ENCODE measurements around the gene MMP15. TPM values are rescaled to one million over a fixed set of nuclear protein-coding genes. Genes with fewer than 3 reads are reported as not detected.

The MMP15 gene
- polyA plus RNA-seq, 1 of the 3 experiments (the other 2 are of a cell fraction), result 3.1 TPM

DNA sequence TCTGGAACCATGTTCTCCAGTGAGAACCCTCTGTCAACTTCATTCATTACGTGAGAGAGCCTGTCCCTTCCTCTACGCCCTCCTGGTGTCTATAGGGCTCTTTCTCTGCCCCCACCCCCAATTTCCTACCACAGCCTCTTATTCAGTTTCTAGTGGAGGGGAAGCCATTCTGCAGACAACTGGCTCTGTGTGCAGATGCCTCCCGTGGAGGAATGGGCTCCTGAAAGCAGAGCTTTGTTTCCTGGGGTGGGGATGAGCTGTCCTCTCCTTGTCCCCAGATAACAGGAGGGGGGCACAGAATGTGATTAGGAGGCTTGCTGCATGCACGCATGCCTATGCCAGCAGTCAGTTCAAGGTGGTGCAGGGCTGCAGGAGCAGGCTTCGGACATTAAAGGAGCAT lies 31.6 kb downstream of the MMP15 start:
- Histone ChIP-seq H3K4me3 (ENCODE audit: low read depth in 2 of 2, low read length in 1 of 2) (no peak overlapping the region), H4K20me1 (ENCODE audit: insufficient read depth) (no peaks in the 10 kb centered on the region), H3K9ac (no peak overlapping the region), H3K27me3 (ENCODE audit: insufficient read depth) (no peaks in the 10 kb centered on the region), H3K4me2 (no peak overlapping the region), H3K36me3 (replicated peaks in 1 of 2; ENCODE audit: control insufficient read depth in 1 of 2, insufficient read depth in 2 of 2, low read length in 1 of 2) (no peaks in the 10 kb centered on the region), H3K4me1 (ENCODE audit: control insufficient read depth in 1 of 2, insufficient read depth in 2 of 2, low read depth in 1 of 2, low read length in 1 of 2) (no peaks in the 10 kb centered on the region), H3F3A (replicated peaks; ENCODE audit: insufficient read depth) (no peaks in the 10 kb centered on the region), H2AFZ (ENCODE audit: low read depth) (no peak overlapping the region), H3K79me2 (ENCODE audit: insufficient read depth) (no peaks in the 10 kb centered on the region), H3K9me3 (no peaks in the 10 kb centered on the region), H3K27ac (ENCODE audit: low read depth in 2 of 2, low read length in 1 of 2) (no peak overlapping the region), H3K9me2 (no peaks in the 10 kb centered on the region)
- TF ChIP-seq SMC3 (IDR thresholded peaks at IDR 0.05; ENCODE audit: low read depth, low read length) (no peak), MXI1 (IDR thresholded peaks at IDR 0.05; ENCODE audit: low read depth, low read length) (no peak), SIN3A (IDR thresholded peaks at IDR 0.05; ENCODE audit: borderline replicate concordance, low read depth, low read length) (no peak), TAF1 (IDR thresholded peaks at IDR 0.05; ENCODE audit: borderline replicate concordance, low read depth, low read length) (no peak), TCF12 (IDR thresholded peaks at IDR 0.05) (no peak), RAD21 (IDR thresholded peaks at IDR 0.05; ENCODE audit: low read length) (no peak), RXRA (IDR thresholded peaks at IDR 0.05; ENCODE audit: borderline replicate concordance, low read depth) (no peak), MEF2A (IDR thresholded peaks at IDR 0.05; ENCODE audit: borderline replicate concordance, low read depth) (no peak), NFIC (IDR thresholded peaks at IDR 0.05; ENCODE audit: borderline replicate concordance) (no peak), CHD2 (IDR thresholded peaks at IDR 0.05; ENCODE audit: low read length, partially characterized antibody) (no peak), EZH2phosphoT487 (IDR thresholded peaks at IDR 0.05; ENCODE audit: borderline replicate concordance, low read depth) (no peak), FOXM1 (IDR thresholded peaks at IDR 0.05; ENCODE audit: low read depth) (no peak), EP300 (IDR thresholded peaks at IDR 0.05; ENCODE audit: borderline replicate concordance in 1 of 2, low read depth in 1 of 2, low read length in 1 of 2) (no peak)
- TF ChIP-seq, protein P1, sequence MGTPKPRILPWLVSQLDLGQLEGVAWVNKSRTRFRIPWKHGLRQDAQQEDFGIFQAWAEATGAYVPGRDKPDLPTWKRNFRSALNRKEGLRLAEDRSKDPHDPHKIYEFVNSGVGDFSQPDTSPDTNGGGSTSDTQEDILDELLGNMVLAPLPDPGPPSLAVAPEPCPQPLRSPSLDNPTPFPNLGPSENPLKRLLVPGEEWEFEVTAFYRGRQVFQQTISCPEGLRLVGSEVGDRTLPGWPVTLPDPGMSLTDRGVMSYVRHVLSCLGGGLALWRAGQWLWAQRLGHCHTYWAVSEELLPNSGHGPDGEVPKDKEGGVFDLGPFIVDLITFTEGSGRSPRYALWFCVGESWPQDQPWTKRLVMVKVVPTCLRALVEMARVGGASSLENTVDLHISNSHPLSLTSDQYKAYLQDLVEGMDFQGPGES (IDR thresholded peaks at IDR 0.05; ENCODE audit: low read depth, low read length), result no peak
- TF ChIP-seq, protein P2, sequence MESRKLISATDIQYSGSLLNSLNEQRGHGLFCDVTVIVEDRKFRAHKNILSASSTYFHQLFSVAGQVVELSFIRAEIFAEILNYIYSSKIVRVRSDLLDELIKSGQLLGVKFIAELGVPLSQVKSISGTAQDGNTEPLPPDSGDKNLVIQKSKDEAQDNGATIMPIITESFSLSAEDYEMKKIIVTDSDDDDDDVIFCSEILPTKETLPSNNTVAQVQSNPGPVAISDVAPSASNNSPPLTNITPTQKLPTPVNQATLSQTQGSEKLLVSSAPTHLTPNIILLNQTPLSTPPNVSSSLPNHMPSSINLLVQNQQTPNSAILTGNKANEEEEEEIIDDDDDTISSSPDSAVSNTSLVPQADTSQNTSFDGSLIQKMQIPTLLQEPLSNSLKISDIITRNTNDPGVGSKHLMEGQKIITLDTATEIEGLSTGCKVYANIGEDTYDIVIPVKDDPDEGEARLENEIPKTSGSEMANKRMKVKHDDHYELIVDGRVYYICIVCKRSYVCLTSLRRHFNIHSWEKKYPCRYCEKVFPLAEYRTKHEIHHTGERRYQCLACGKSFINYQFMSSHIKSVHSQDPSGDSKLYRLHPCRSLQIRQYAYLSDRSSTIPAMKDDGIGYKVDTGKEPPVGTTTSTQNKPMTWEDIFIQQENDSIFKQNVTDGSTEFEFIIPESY (IDR thresholded peaks at IDR 0.05; ENCODE audit: borderline replicate concordance, low read depth), result no peak
- TF ChIP-seq, protein P3, sequence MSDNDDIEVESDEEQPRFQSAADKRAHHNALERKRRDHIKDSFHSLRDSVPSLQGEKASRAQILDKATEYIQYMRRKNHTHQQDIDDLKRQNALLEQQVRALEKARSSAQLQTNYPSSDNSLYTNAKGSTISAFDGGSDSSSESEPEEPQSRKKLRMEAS (IDR thresholded peaks at IDR 0.05; ENCODE audit: low read depth), result no peak
- POLR2A ChIA-PET, result no interaction called here
- DNase-seq, result no peak
- CTCF ChIA-PET, result interaction anchor here (1.1 kb wide), 1 partner anchor 65 kb away, joined by 3 read pairs; no protein-coding TSS in a partner anchor
- 63% methylated on average over 5 of the region's 5 CpGs for WGBS (ENCODE audit: low lambda C conversion rate)
